HepG2 (cell line): Measurements from ENCODE around the gene SYT7. TPM values are rescaled to one million over a fixed set of nuclear protein-coding genes. Genes with fewer than 3 reads are reported as not detected.

Experiments used
- ATAC-seq: fragments of 200-7000 bp; cut with Tn5 transposase; 3 replicates; pipeline ENCODE4 v1.9.1; 2020; ENCODE audit warnings: mild to moderate bottlenecking, moderate library complexity
- BruUV-seq: library from RNA; stranded (reverse); fragments of 400-500 nt; replicated peaks from 2 replicates; lab custom pipeline; 2021; lab: Mats Ljungman, UMichigan
- CTCF ChIA-PET: fragments of 300-600 bp; formaldehyde crosslinking; extraction: SDS; loops from one replicate; lab custom pipeline; 2021; ENCODE audit warnings: low total read pairs, inconsistent platforms, low intra/inter-chr PET ratio; lab: Yijun Ruan, JAX
- POLR2A ChIA-PET: fragments of 350-600 bp; sonication (Branson Sonifier 250); formaldehyde crosslinking; loops from one replicate; lab custom pipeline; 2020; ENCODE audit warnings: antibody characterized with exemption, inconsistent platforms; lab: Yijun Ruan, JAX
- DNase-seq: peaks from one replicate; pipeline ENCODE4 v3.0.0-alpha.2; 2015; ENCODE audit warnings: low spot score
- FAIRE-seq: peaks from 3 replicates; lab custom pipeline; 2011; peaks lifted over from hg19 to GRCh38; lab: Jason Lieb, UNC
- H2AFZ ChIP-seq: one replicate; pipeline ENCODE4 v1.6.1; 2011; ENCODE audit warnings: low read length, inconsistent platforms
- H3K27ac ChIP-seq: fragments of 300-600 bp; 3 replicates; pipeline ENCODE4 v1.8.0; 2011; ENCODE audit warnings: mixed run types, mild to moderate bottlenecking, mixed read lengths, low read length, inconsistent platforms; ENCODE audit not compliant: insufficient read depth; ENCODE audit errors: extremely low read length
- H3K27me3 ChIP-seq, 2 experiments: fragments of 200-600 bp in 1 of 2; 2 replicates in 1 of 2; 3 replicates in 1 of 2; pipeline versions ENCODE4 v1.6.0 to v1.8.0; 2011; ENCODE audit warnings: low read length in 2 of 2, mild to moderate bottlenecking in 2 of 2, moderate library complexity in 2 of 2, inconsistent platforms in 1 of 2; ENCODE audit not compliant: insufficient read depth in 2 of 2, control insufficient read depth in 1 of 2
- H3K36me3 ChIP-seq, 2 experiments: fragments of 200-600 bp in 1 of 2; replicated peaks in 1 of 2; 2 replicates in 1 of 2; 3 replicates in 1 of 2; pipeline versions ENCODE4 v1.5.1 to v1.8.0; 2011; ENCODE audit warnings: low read length in 2 of 2, inconsistent platforms in 1 of 2; ENCODE audit not compliant: insufficient read depth in 2 of 2, control insufficient read depth in 1 of 2
- H3K4me1 ChIP-seq: 2 replicates; pipeline ENCODE4 v1.5.1; 2012; ENCODE audit warnings: low read length, inconsistent platforms; ENCODE audit not compliant: insufficient read depth
- H3K4me2 ChIP-seq: 2 replicates; pipeline ENCODE4 v1.6.0; 2011; ENCODE audit warnings: low read depth, low read length, inconsistent platforms
- H3K4me3 ChIP-seq, 3 experiments: fragments of 200-600 bp in 1 of 3; sonication (generic), shearing (Covaris generic) in 1 of 3; replicated peaks in 1 of 3; 2 replicates each; pipeline ENCODE4 v1.5.1; 2011 to 2016; ENCODE audit warnings: low read length in 3 of 3, inconsistent platforms in 2 of 3, low read depth in 2 of 3, mild to moderate bottlenecking in 2 of 3, control low read depth in 1 of 3, mixed read lengths in 1 of 3; ENCODE audit not compliant: insufficient read depth in 1 of 3
- H3K79me2 ChIP-seq: one replicate; pipeline ENCODE4 v1.6.1; 2011; ENCODE audit warnings: low read length, inconsistent platforms; ENCODE audit not compliant: insufficient read depth
- H3K9ac ChIP-seq: 2 replicates; pipeline ENCODE4 v1.6.0; 2011; ENCODE audit warnings: mild to moderate bottlenecking, low read depth, low read length, inconsistent platforms; ENCODE audit not compliant: insufficient read depth
- H3K9me3 ChIP-seq: 2 replicates; pipeline ENCODE4 v1.5.1; 2012; ENCODE audit warnings: mild to moderate bottlenecking, low read length
- H4K20me1 ChIP-seq: 2 replicates; pipeline ENCODE4 v1.6.0; 2011; ENCODE audit warnings: inconsistent platforms, mild to moderate bottlenecking, low read length, moderate library complexity; ENCODE audit not compliant: insufficient read depth
- HHEX ChIP-seq: IDR thresholded peaks from 2 replicates; pipeline ENCODE4 v1.6.1; 2016; ENCODE audit warnings: control low read depth
- PLRG1 ChIP-seq: fragments of 450-650 bp; conservative IDR thresholded peaks from 2 replicates; pipeline ENCODE4 v1.6.1; 2016
- ZFAT ChIP-seq: sonication (generic); formaldehyde crosslinking; conservative IDR thresholded peaks from 2 replicates; pipeline ENCODE4 v1.8.1; 2023; ENCODE audit warnings: missing genetic modification reagents, inconsistent platforms
- ZKSCAN8 ChIP-seq: IDR thresholded peaks from 2 replicates; pipeline ENCODE4 v1.6.1; 2016; ENCODE audit warnings: borderline replicate concordance, missing genetic modification reagents, missing compliant biosample characterization
- ZNF10 ChIP-seq: sonication (generic); formaldehyde crosslinking; IDR thresholded peaks from 2 replicates; pipeline ENCODE4 v1.4.0; 2020; ENCODE audit warnings: mild to moderate bottlenecking, low read depth, missing genetic modification reagents, borderline replicate concordance
- ZNF580 ChIP-seq: IDR thresholded peaks from 2 replicates; pipeline ENCODE4 v1.6.1; 2016; ENCODE audit warnings: low read depth, borderline replicate concordance
- ZNF691 ChIP-seq: sonication (generic); formaldehyde crosslinking; IDR thresholded peaks from 2 replicates; pipeline ENCODE4 v1.4.0; 2020; ENCODE audit warnings: missing genetic modification reagents, low read depth, mild to moderate bottlenecking, borderline replicate concordance
- WGBS: methylation state at CpG from one replicate; pipeline ENCODE4 v1.1.6; 2017; ENCODE audit warnings: low lambda C conversion rate; 5-methylcytosine and 5-hydroxymethylcytosine counted together
- in situ Hi-C: cut with HindIII; loops from 2 replicates; pipeline ENCODE4 v1.10.0; 2017; ENCODE audit warnings: low pct_unique_long_range_greater_than_20kb; ENCODE audit not compliant: extremely low pct_ligation_motif_present
- intact Hi-C: fragments of 100-400 bp; cut with micrococcal nuclease; formaldehyde crosslinking; loops from one replicate; pipeline ENCODE4 v1.10.0; 2022; ENCODE audit not compliant: unreplicated experiment
- polyA plus RNA-seq, 8 experiments: library from polyadenylated mRNA; depleted of rRNA in 3 of 8; stranded (reverse) in 7 of 8; unstranded in 1 of 8; fragments of >200 nt; fragmentation: Illumina TruSeq in 4 of 8; extraction: Trizol in 4 of 8; gene quantifications; 2 replicates each; pipeline versions ENCODE4 v1.2.1 to v1.2.3, GENCODE V29; 2011 to 2016; ENCODE audit warnings: low read depth in 4 of 8, missing spikeins in 1 of 8, mixed read lengths in 1 of 8; ENCODE audit not compliant: insufficient read depth in 1 of 8
- total RNA-seq, 5 experiments: library from RNA; depleted of rRNA; stranded (reverse); fragments of >200 nt; fragmentation: Illumina TruSeq; extraction: Trizol; gene quantifications; 2 replicates each; pipeline ENCODE4 v1.2.3, GENCODE V29; 2016; ENCODE audit warnings: low read depth in 1 of 5
- TF ChIP-seq, protein P1 (sequence below): sonication (generic); formaldehyde crosslinking; IDR thresholded peaks from 2 replicates; pipeline ENCODE4 v1.5.0; 2020; ENCODE audit warnings: missing genetic modification reagents

SYT7 gene
- total and polyA plus RNA-seq, 2 of the 13 experiments (the other 11 are each of a cell fraction or from before 2014, with no cell fraction given): 1.4 to 4.4 TPM

DNA sequence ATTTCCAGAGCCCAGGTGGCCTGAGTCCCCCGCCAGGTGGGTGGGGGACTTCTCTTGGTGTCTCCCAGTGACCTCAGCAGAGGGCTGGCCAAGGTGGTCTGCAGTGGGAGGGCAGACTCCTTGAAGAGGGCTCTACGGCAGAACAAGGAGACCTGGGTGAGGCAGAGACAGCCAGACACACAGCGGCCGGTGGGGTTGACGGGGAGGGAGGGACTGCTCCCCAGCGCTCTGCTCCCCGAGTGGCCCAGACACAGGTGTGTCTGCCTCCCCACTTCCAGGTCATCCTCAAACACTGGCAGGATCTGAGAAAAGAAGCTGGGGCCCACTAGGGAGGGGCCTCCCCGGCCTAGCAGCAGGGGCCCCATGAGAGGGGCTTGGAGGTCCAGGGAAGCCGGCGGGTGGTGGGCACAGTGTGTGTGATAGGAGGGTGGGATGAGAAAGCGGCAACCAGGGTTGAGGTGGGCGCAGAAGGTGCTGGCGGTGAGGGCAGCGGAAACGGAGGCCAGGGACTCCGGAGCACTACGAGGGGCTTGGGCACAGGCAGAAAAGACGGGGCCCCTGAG is 30.1 kb downstream of the SYT7 start:
- Histone ChIP-seq H3K27ac (no peak overlapping the region), H3K9me3 (no peaks in the 10 kb centered on the region), H2AFZ (no peak overlapping the region), H3K4me2 (no peak overlapping the region), H3K27me3 (peaks cover 0 to 1% of the 10 kb centered on the region in 2 experiments; a peak in 1 of 5 replicates), H3K4me3 (no peak overlapping the region), H3K9ac (no peak overlapping the region), H3K36me3 (no peaks in the 10 kb centered on the region), H3K4me1 (0 out of 2 replicates have a peak, but pooled peaks cover 7% of the 10 kb centered on the region), H4K20me1 (no peaks in the 10 kb centered on the region), H3K79me2 (no peaks in the 10 kb centered on the region)
- TF ChIP-seq ZNF10 (CRISPR knock-in tag) (no peak), PLRG1 (no peak), ZKSCAN8 (CRISPR knock-in tag) (no peak), ZFAT (CRISPR knock-in tag) (no peak), ZNF691 (CRISPR knock-in tag) (no peak), HHEX (CRISPR knock-in tag) (no peak), ZNF580 (CRISPR knock-in tag) (no peak)
- TF ChIP-seq, protein P1, sequence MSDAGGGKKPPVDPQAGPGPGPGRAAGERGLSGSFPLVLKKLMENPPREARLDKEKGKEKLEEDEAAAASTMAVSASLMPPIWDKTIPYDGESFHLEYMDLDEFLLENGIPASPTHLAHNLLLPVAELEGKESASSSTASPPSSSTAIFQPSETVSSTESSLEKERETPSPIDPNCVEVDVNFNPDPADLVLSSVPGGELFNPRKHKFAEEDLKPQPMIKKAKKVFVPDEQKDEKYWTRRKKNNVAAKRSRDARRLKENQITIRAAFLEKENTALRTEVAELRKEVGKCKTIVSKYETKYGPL (CRISPR knock-in tag): no peak
- no TSS peak for BruUV-seq
- POLR2A ChIA-PET: no interaction called here
- FAIRE-seq (no peak), ATAC-seq (no peak), DNase-seq (no peak)
- in situ Hi-C loops (no loop called here), intact Hi-C loops (no loop called here)
- CTCF ChIA-PET: no interaction called here
- 80% methylated on average over 16 of the region's 18 CpGs for WGBS
